Measurements from ENCODE around the gene MOG.
"Not testable (repeated sequence)": the region's sequence is repeated elsewhere in the genome, so short reads cannot be mapped to it uniquely, and the experiment has no call there.

MOG gene

GRCh38 chr6:29637247-29637646, 19.6 kb upstream of the MOG start:
- DNase-seq: no peak

- no peak for DNase-seq
Measured at GRCh38 chr6:29641430-29642148, 15.3 kb upstream of the MOG start.

GRCh38 chr6:29647927-29648642, 8.8 kb upstream of the MOG start:
- DNase-seq: no peak

- peak; percentile 47 to 99 (median 96) for DNase-seq
Measured at GRCh38 chr6:29649701-29650673, 6.9 kb upstream of the MOG start.

- DNase-seq: peak in 1 of 58 donors; percentile 14
Measured at GRCh38 chr6:29651413-29652197, 5.3 kb upstream of the MOG start.

GRCh38 chr6:29652198-29652584, 4.7 kb upstream of the MOG start:
- no peak for DNase-seq

- DNase-seq: peak in 24 of 58 donors; percentile 5 to 87 (median 36)
Measured at GRCh38 chr6:29653452-29654038, 3.3 kb upstream of the MOG start.

- DNase-seq: peak in 2 of 58 donors; percentile 18 to 20
Measured at GRCh38 chr6:29655658-29656057, 1.2 kb upstream of the MOG start.

- DNase-seq: peak in 7 of 58 donors; percentile 20 to 43 (median 27)
Measured at GRCh38 chr6:29656157-29656556, 735 bp upstream of the MOG start.

GRCh38 chr6:29661071-29661470, 4.2 kb downstream of the MOG start:
- DNase-seq: no peak

- not testable (repeated sequence) for DNase-seq
Measured at GRCh38 chr6:29661502-29662141, 4.7 kb downstream of the MOG start.

- no peak for DNase-seq
Measured at GRCh38 chr6:29663300-29664042, 6.6 kb downstream of the MOG start.

- no peak for DNase-seq
Measured at GRCh38 chr6:29665942-29666825, 9.3 kb downstream of the MOG start.

- no peak for DNase-seq
Measured at GRCh38 chr6:29666826-29667130, 9.9 kb downstream of the MOG start.

GRCh38 chr6:29667158-29667557, 10.3 kb downstream of the MOG start:
- DNase-seq: no peak

- DNase-seq: no peak
Measured at GRCh38 chr6:29671026-29671425, 14.1 kb downstream of the MOG start.

- DNase-seq: not testable (repeated sequence)
Measured at GRCh38 chr6:29672116-29672515, 15.2 kb downstream of the MOG start.

GRCh38 chr6:29673161-29673560, 16.3 kb downstream of the MOG start:
- DNase-seq: peak in 1 of 58 donors; percentile 20

Measured in anterior cingulate cortex (tissue), 58 donors.